GM12891 (cell line): Measurements from ENCODE around the gene DOCK2.

Source experiments
- POLR2A ChIP-seq: IDR thresholded peaks from 2 replicates; pipeline ENCODE4 v1.6.1; 2011; ENCODE audit warnings: low read depth, low read length, control low read depth
- POLR2AphosphoS5 ChIP-seq: IDR thresholded peaks from 2 replicates; pipeline ENCODE4 v1.6.1; 2011; ENCODE audit warnings: low read depth, low read length, control low read depth
- TAF1 ChIP-seq: IDR thresholded peaks from 2 replicates; pipeline ENCODE4 v1.6.1; 2011; ENCODE audit warnings: low read depth, low read length, control low read depth

DNA sequence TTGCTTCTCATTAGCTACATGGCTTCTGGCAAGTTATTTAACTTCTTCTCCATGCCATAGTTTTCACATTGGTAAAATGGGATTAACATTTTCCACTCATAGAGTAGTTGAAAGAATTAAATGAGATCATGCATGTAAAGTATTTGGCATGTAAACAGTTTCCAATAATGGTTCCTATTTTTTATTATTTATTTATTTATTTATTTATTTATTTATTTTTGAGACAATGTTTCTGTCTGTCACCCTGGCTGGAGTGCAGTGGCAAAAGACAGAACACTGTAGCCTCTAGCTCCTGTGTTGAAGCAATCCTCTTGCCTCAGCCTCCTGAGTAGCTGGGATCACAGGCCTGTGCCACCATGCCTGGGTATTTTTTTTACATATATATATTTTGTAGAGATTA lies 117.7 kb downstream of the DOCK2 start:
- TF ChIP-seq POLR2AphosphoS5, result no peak
- TF ChIP-seq TAF1, result no peak
- no peak for TF ChIP-seq POLR2A
